HG03103 (cell line): Measurements from ENCODE around the gene DIPK1C.
"Not testable (repeated sequence)": the region's sequence is repeated elsewhere in the genome, so short reads cannot be mapped to it uniquely, and the experiment has no call there.

ENCODE experiments used
- ATAC-seq: cut with Tn5 transposase; IDR thresholded peaks from one replicate; pipeline ENCODE4 v1.9.1; 2021; ENCODE audit warnings: low read depth; ENCODE audit not compliant: unreplicated experiment

The DIPK1C gene

GRCh38 chr18:74457043-74457724, at the start of gene DIPK1C:
Gene DIPK1C (minus strand): TSS chr18:74457308. CDS start chr18:74457259, 49 bp downstream.
- no peak for ATAC-seq

DNA sequence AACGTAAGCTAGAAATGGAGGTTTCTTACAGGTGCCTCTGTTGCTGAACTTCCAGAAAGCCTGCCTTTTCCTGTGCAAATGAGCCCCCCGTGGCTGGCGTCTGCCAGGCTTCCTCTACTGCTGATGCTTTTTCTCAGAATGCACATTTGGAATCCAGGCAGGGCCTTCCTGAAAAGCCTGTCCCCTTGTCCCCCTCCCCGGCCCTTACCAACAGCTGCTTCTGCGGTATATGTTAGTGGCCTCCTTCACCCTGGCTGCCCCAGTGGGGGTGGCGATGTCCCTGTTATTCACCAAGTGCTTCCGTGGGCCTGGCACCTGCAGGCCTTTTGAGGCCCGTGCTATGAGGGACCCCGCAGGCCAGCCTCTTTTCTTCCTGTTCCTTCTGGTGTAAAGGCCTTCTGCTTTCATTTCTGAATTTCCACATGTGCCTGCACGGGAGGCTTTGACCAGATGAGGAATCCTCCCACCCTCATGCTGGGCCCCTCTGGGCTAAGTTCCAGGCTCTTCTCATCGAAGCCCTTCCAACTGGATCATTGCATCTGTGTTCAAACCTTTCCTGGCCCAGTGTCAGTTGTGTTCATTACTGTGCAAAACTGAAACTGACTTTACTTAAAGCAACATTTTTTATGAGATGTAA, 49.5 kb upstream of the DIPK1C start:
- no peak for ATAC-seq

DNA sequence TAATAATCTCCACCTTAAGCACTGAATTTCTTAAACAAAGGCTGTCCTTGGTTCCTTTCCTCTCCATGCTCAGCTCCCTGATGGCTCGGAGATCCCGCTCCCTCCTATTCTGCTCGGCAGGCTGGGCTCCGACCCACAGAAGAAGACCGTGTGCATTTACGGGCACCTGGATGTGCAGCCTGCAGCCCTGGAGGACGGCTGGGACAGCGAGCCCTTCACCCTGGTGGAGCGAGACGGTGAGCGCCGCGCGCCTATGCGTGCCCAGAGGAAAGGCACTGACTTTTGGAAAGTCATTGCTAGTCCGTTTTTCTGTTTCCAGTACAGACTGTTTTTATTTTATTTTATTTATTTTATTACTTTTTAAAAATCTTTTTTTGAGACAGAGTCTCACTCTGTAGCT, 48.7 kb upstream of the DIPK1C start:
- no peak for ATAC-seq

DNA sequence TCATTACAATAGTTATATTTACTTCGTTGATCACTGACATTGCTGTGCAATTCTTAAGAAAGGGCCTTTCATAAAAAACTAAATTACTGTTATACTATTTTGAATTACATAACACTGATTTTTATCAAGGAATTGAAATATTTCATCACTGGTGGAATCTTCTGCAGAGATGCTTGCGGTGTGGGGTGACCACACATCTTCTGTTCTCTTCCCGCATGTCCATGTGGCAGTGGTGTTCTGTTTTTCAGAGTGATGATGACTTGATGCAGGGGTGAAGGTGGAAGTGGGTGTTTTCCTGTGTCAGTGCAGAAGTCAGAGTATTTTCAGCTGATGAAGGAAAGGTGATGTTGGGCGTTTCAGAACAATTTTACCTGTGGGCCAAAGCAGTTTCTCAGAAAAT, 46.0 kb upstream of the DIPK1C start:
- ATAC-seq = no peak

DNA sequence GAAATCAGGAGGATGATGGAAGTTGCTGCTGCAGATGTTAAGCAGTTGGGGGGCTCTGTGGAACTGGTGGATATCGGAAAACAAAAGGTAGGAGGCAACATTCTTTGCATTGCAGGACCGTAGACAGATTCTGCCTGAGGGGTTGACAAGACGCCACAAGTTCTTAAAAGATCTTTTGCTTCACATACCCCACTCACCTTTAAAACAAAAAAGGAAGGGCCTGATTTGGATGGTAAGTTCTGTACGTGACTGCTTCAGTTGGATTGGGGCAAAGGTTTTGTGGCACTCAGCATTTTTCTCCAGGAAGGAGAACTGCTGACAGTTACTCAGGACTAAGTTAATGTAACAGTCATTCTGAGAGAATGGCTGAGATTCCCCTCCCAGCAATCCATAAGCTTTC, 44.3 kb upstream of the DIPK1C start:
- ATAC-seq = no peak

GRCh38 chr18:74500774-74501173, 43.7 kb upstream of the DIPK1C start:
- not testable (repeated sequence) for ATAC-seq

DNA sequence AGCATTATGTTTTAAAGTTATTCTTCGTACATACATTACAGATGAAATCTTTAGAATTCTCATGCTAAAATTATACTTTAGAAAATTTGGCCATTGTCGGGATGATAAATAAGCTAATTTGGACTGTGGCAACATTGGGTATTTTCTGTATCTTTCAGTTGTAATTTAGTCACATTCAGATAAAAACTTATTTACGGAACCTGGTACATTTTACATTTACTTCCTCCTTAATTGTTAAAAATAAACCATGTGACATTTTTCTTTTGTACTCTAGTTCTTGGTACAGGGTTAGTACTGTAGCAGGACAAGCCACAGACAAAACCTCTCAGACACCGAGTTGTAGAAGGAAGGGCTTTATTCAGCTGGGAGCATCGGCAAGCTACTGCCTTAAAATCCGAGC, 43.3 kb upstream of the DIPK1C start:
- no peak for ATAC-seq

DNA sequence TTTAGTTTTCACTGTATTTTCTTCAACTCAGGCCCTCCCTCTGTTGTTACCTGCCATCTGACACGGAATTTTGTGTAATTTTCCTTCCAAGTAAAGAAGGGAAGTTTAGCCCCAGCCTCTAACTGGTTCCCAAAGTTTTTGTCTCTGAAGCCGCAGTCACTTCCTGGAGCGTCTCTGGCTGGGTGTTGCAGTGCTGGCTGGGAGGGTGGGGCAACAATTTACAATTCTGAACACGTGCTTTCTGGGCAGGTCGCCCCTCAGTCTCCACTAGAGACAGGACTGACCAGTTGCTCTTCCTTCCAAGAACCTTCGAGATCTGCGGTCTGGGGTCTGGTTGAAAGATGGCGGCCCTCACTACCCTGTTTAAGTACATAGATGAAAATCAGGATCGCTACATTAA, 42.5 kb upstream of the DIPK1C start:
- peak; percentile 33 for ATAC-seq

GRCh38 chr18:74498712-74499627, 41.9 kb upstream of the DIPK1C start:
- ATAC-seq = peak; percentile 33

- no peak for ATAC-seq
Observed at GRCh38 chr18:74497778-74498177, 40.7 kb upstream of the DIPK1C start.

- no peak for ATAC-seq
Observed at GRCh38 chr18:74497324-74497676, 40.2 kb upstream of the DIPK1C start.

GRCh38 chr18:74496508-74497323, 39.6 kb upstream of the DIPK1C start:
- ATAC-seq = peak; percentile 18

- peak; percentile 65 for ATAC-seq
Observed at GRCh38 chr18:74495581-74496507, 38.7 kb upstream of the DIPK1C start, which contains the start of gene CNDP2. Gene CNDP2 (plus strand): TSS chr18:74496363. CDS start chr18:74499974, 3,611 bp downstream.

DNA sequence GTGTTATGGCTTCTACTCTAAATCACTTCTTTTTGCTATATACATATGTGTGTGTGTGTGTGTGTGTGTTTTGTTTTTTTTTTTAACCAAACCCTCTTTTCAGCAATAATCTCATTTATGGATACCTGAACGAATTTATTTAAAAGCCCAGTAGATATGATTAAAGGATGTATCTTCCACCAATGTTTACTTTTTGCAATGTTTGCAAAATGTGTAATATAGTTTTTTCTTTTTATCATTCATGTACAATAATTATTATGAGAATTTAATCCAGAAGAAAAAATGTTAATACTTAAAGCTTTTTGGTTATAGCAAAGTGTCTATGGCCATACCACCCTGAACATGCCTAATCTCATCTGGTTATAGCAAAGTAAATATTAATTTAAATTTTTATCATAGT, 37.4 kb upstream of the DIPK1C start:
- ATAC-seq = no peak

DNA sequence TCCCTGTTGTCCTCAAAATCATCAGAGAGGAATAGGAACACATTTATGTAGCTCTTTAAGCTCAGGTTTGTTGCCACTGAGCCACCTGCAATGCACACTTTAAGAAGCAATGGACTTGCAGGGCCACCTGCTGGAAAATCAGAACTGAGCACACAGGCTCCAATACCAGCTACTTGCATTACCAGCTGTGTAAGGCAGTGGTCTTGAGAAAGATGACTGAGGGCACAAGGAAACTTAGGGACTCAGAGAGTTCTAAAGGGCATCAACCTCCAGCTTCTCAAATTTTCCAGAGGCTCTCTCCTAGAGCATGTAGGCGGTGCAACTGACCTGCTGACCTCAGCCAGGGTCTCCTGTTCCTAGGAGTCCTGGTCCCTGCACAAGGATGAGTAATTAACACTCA, 36.6 kb upstream of the DIPK1C start:
- ATAC-seq = peak; percentile 19

DNA sequence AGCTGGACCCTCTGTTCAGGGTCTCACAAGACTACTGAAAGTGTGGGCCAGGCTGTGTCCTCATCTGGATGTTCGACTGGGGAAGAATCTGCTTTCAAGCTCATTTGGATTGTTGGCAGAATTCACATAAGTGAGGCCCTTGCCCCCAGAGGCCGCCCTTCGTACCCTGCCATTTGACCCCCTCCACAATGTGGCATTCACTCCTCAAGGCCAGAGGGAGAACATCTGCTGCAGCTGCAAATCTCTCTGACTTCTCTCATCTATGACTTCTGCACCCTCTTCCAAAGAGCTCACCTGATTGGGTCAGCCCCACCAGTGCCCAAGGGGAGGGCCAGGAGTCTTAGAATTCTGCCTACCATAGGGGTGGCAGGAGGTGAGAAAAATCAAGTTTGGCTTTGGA, 35.2 kb upstream of the DIPK1C start:
- ATAC-seq = no peak

DNA sequence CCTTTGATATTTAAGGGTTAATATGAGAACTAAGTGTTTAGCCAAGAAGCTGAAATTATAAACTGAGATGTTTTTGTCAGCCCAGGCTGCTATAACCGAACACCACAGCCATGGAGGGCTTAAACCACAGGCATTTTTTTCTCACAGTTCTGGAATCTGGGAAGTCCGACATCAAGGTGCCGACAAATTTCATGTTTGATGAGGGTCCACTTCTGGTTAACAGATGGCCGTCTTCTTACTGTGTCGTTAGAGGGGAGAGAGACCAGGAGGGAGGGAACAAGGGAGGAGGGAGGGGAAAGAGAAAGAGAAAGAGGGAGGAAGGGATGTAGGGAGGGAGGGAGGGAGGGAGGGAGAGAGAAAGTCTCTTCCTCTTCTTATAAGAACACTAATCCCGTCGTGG, 32.6 kb upstream of the DIPK1C start:
- ATAC-seq = no peak

GRCh38 chr18:74488864-74489263, 31.8 kb upstream of the DIPK1C start:
- ATAC-seq = no peak

DNA sequence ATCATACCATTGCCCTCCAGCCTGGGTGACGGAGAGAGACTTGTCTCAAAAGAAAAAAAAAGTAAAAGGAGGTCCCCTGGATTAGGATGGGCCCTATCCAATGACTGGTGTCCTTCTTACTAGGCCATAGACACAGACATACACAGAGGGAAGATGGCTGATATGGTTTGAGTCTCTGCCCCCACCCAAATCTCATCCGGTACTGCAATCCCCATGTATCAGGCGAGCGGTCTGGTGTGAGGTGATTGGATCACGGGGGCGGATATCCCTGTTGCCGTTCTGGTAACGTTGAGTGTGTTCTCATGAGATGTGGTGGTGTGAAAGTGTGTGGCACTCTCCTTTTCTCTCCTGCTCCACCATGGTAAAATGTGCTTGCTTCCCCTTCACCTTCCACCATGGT, 31.2 kb upstream of the DIPK1C start:
- ATAC-seq = no peak
